ENCODE measurements around the gene NOXO1. TPM values are rescaled to one million over a fixed set of nuclear protein-coding genes. Genes with fewer than 3 reads are reported as not detected.
"Not testable (repeated sequence)": the region's sequence is repeated elsewhere in the genome, so short reads cannot be mapped to it uniquely, and the experiment has no call there.

The NOXO1 gene
- total and polyA plus RNA-seq, 2 experiments from 2014 or later = 2.3 to 6.0 TPM

DNA sequence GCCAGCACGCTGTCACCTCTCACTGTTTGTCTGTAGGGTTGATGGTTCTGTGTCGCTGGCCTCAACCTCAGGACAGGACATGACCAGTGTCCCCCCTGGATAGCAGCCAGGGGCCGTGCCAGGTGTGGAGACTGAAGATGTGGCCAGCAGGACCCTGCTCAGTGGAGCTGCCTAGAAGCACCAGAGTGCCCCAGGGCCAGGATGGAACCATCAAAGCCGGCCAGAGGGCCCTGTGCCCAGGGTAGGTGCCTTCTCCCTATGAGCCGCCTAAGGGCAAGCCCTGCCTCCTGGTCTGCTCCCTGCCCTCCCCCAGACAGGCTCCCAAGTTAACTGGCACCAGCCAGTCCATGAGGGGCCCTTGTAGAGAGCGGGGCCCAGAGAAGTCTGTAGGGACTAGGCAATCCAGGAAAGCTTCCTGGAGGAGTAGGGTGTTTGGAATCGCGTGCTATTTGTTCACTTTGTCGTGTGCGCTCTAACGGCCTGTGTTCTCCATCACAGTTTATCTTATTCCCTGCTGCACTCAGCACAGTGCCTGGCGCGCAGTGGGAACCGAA is 22.5 kb downstream of the NOXO1 start:
- DNase-seq (ENCODE audit: low spot score) = no peak
- peaks cover 13% of the 10 kb centered on the region for H3K4me1 ChIP-seq (ENCODE audit: insufficient read depth)
- no peaks in the 10 kb centered on the region for H3K9me2 ChIP-seq (replicated peaks; ENCODE audit: insufficient read depth)
- H3K27ac ChIP-seq = peak overlapping the region; percentile 24
- H3K36me3 ChIP-seq (replicated peaks; ENCODE audit: insufficient read depth, low read depth) = no peaks in the 10 kb centered on the region
- H3K79me2 ChIP-seq = peaks cover 26% of the 10 kb centered on the region
- 60% methylated on average over 14 of the region's 14 CpGs for WGBS (ENCODE audit: low lambda C conversion rate, missing lambda C conversion rate)
- H3K4me3 ChIP-seq = no peak overlapping the region
- H3K9me3 ChIP-seq (ENCODE audit: low read depth) = no peaks in the 10 kb centered on the region
- no peaks in the 10 kb centered on the region for H3K27me3 ChIP-seq
- peaks cover 23% of the 10 kb centered on the region for H4K20me1 ChIP-seq (ENCODE audit: insufficient read depth, poor library complexity, severe bottlenecking)
- no peak for TF ChIP-seq EZH2phosphoT487 (IDR thresholded peaks at IDR 0.05; ENCODE audit: low read depth, severe bottlenecking, unreplicated experiment)
- TF ChIP-seq, protein P1, sequence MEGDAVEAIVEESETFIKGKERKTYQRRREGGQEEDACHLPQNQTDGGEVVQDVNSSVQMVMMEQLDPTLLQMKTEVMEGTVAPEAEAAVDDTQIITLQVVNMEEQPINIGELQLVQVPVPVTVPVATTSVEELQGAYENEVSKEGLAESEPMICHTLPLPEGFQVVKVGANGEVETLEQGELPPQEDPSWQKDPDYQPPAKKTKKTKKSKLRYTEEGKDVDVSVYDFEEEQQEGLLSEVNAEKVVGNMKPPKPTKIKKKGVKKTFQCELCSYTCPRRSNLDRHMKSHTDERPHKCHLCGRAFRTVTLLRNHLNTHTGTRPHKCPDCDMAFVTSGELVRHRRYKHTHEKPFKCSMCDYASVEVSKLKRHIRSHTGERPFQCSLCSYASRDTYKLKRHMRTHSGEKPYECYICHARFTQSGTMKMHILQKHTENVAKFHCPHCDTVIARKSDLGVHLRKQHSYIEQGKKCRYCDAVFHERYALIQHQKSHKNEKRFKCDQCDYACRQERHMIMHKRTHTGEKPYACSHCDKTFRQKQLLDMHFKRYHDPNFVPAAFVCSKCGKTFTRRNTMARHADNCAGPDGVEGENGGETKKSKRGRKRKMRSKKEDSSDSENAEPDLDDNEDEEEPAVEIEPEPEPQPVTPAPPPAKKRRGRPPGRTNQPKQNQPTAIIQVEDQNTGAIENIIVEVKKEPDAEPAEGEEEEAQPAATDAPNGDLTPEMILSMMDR (IDR thresholded peaks at IDR 0.05; ENCODE audit: poor library complexity) = no peak
- no peak for TF ChIP-seq EZH2 (IDR thresholded peaks at IDR 0.05; ENCODE audit: borderline replicate concordance)
- peak overlapping the region; percentile 66 for H2AFZ ChIP-seq
- peak overlapping the region; percentile 85 for H3K4me2 ChIP-seq

DNA sequence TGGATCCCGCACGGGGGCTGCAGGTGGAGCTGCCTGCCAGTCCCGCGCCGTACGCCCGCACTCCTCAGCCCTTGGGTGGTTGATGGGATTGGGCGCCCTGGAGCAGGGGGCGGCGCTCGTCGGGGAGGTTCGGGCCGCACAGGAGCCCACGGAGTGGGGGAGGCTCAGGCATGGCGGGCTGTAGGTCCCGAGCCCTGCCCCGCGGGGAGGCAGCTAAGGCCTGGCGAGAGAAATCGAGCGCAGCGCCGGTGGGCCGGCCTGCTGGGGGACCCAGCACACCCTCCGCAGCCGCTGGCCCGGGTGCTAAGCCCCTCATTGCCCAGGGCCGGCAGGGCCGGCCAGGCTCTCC is 23.2 kb downstream of the NOXO1 start:
- not testable (repeated sequence) for H3K4me3 ChIP-seq; H3K36me3 ChIP-seq (replicated peaks; ENCODE audit: insufficient read depth, low read depth); H3K4me2 ChIP-seq; H3K9me2 ChIP-seq (replicated peaks; ENCODE audit: insufficient read depth); H3K9me3 ChIP-seq (ENCODE audit: low read depth); H2AFZ ChIP-seq; H3K27me3 ChIP-seq; H3K27ac ChIP-seq; H3K4me1 ChIP-seq (ENCODE audit: insufficient read depth); DNase-seq (ENCODE audit: low spot score)
- peaks cover 19% of the 10 kb centered on the region for H3K79me2 ChIP-seq
- WGBS (ENCODE audit: low lambda C conversion rate, missing lambda C conversion rate) = 94% methylated on average over 19 of the region's 30 CpGs
- peaks cover 16% of the 10 kb centered on the region for H4K20me1 ChIP-seq (ENCODE audit: insufficient read depth, poor library complexity, severe bottlenecking)

DNA sequence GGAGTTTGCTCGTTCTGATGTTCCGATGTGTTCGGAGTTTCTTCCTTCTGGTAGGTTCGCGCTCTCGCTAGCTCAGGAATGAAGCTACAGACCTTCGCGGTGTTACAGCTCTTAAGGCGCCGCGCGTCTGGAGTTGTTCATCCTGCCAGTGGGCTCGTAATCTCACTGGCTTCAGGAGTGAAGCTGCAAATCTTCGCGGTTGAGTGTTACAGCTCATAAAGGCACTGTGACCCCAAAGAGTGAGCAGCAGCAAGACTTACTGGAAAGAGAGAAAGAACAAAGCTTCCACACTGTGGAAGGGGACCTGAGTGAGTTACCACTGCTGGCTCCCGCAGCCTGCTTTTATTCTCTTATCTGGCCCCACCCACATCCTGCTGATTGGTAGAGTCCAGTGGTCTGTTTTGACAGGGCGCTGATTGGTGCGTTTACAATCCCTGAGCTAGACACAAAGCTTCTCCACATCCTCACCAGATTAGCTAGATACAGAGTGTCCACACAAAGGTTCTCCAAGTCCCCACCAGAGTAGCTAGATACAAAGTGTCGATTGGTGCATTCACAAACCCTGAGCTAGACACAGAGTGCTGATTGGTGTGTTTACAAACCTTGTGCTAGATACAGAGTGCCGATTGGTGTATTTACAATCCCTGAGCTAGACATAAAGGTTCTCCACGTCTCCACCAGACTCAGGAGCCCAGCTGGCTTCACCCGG is 23.7 kb downstream of the NOXO1 start:
- not testable (repeated sequence) for H3K36me3 ChIP-seq (replicated peaks; ENCODE audit: insufficient read depth, low read depth); H3K27me3 ChIP-seq; DNase-seq (ENCODE audit: low spot score); H3K9me2 ChIP-seq (replicated peaks; ENCODE audit: insufficient read depth); H3K4me3 ChIP-seq; H2AFZ ChIP-seq; H3K4me1 ChIP-seq (ENCODE audit: insufficient read depth); H3K27ac ChIP-seq; H3K9me3 ChIP-seq (ENCODE audit: low read depth); H3K4me2 ChIP-seq
- 95% methylated on average over 21 of the region's 22 CpGs for WGBS (ENCODE audit: low lambda C conversion rate, missing lambda C conversion rate)
- Histone ChIP-seq H3K79me2 (peaks cover 14% of the 10 kb centered on the region), H4K20me1 (ENCODE audit: insufficient read depth, poor library complexity, severe bottlenecking) (peaks cover 12% of the 10 kb centered on the region)

DNA sequence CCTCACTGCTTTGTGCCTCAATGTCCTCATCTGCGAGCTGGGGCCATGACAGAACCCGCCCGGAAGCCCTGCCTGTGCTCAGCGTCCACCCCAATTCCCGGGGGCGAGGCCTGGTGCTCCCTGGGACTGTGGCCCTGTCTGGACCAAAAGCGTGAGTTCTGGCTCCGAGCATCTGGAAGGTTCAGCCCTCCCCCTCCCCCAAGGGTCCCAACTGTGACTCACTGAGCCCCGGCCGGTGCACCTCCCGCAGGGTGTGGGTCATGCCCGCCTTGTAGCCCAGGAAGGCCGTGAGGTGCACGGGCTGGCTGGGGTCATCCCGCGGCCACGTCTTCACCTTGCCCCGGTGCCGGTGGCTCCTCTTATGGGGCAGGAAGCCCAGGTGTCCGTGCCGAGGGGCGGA is 27.5 kb downstream of the NOXO1 start:
- Histone ChIP-seq H3K9me3 (ENCODE audit: low read depth) (no peaks in the 10 kb centered on the region), H2AFZ (no peak overlapping the region), H3K4me3 (no peak overlapping the region), H3K4me2 (no peak overlapping the region), H4K20me1 (ENCODE audit: insufficient read depth, poor library complexity, severe bottlenecking) (no peaks in the 10 kb centered on the region), H3K27ac (no peak overlapping the region), H3K27me3 (no peaks in the 10 kb centered on the region), H3K79me2 (no peaks in the 10 kb centered on the region), H3K36me3 (replicated peaks; ENCODE audit: insufficient read depth, low read depth) (no peaks in the 10 kb centered on the region), H3K9me2 (replicated peaks; ENCODE audit: insufficient read depth) (no peaks in the 10 kb centered on the region), H3K4me1 (ENCODE audit: insufficient read depth) (no peaks in the 10 kb centered on the region)
- TF ChIP-seq EZH2 (IDR thresholded peaks at IDR 0.05; ENCODE audit: borderline replicate concordance) (no peak), EZH2phosphoT487 (IDR thresholded peaks at IDR 0.05; ENCODE audit: low read depth, severe bottlenecking, unreplicated experiment) (no peak)
- TF ChIP-seq, protein P1 (IDR thresholded peaks at IDR 0.05; ENCODE audit: poor library complexity) = no peak
- WGBS (ENCODE audit: low lambda C conversion rate, missing lambda C conversion rate) = 97% methylated on average over 22 of the region's 22 CpGs
- DNase-seq (ENCODE audit: low spot score) = peak; percentile 3
